HG03439 (cell line): ENCODE data around the gene CCDC34.
"Not testable (repeated sequence)": the region's sequence is repeated elsewhere in the genome, so short reads cannot be mapped to it uniquely, and the experiment has no call there.

ENCODE experiments used
- ATAC-seq: cut with Tn5 transposase; IDR thresholded peaks from one replicate; pipeline ENCODE4 v1.9.1; 2021; ENCODE audit warnings: mild to moderate bottlenecking, moderate library complexity; ENCODE audit not compliant: unreplicated experiment

CCDC34 gene

GRCh38 chr11:27363576-27364117, 632 bp upstream of the CCDC34 start:
- ATAC-seq: no peak

- ATAC-seq: no peak
Measured at GRCh38 chr11:27361649-27362431, 1.2 kb downstream of the CCDC34 start.

GRCh38 chr11:27358296-27358695, 4.7 kb downstream of the CCDC34 start:
- no peak for ATAC-seq

- ATAC-seq: no peak
Measured at GRCh38 chr11:27357250-27357649, 5.8 kb downstream of the CCDC34 start.

- no peak for ATAC-seq
Measured at GRCh38 chr11:27356624-27357222, 6.3 kb downstream of the CCDC34 start.

- no peak for ATAC-seq
Measured at GRCh38 chr11:27355575-27356104, 7.4 kb downstream of the CCDC34 start.

GRCh38 chr11:27354359-27354965, 8.6 kb downstream of the CCDC34 start:
- no peak for ATAC-seq

- ATAC-seq: no peak
Measured at GRCh38 chr11:27353593-27354358, 9.2 kb downstream of the CCDC34 start.

- ATAC-seq: no peak
Measured at GRCh38 chr11:27352781-27353180, 10.2 kb downstream of the CCDC34 start.

GRCh38 chr11:27350511-27350910, 12.5 kb downstream of the CCDC34 start:
- no peak for ATAC-seq

- ATAC-seq: no peak
Measured at GRCh38 chr11:27349919-27350318, 13.1 kb downstream of the CCDC34 start.

GRCh38 chr11:27348340-27348873, 14.6 kb downstream of the CCDC34 start:
- no peak for ATAC-seq

GRCh38 chr11:27347359-27348339, 15.4 kb downstream of the CCDC34 start:
- ATAC-seq: no peak

- no peak for ATAC-seq
Measured at GRCh38 chr11:27339941-27340340, 23.1 kb downstream of the CCDC34 start.

- not testable (repeated sequence) for ATAC-seq
Measured at GRCh38 chr11:27334764-27335163, 28.3 kb downstream of the CCDC34 start.

GRCh38 chr11:27331981-27332380, 31.0 kb downstream of the CCDC34 start:
- no peak for ATAC-seq

GRCh38 chr11:27330633-27331270, 32.3 kb downstream of the CCDC34 start:
- ATAC-seq: no peak

GRCh38 chr11:27329867-27330632, 33.0 kb downstream of the CCDC34 start:
- ATAC-seq: no peak
